ENCODE data around the gene NOP9.

DNA sequence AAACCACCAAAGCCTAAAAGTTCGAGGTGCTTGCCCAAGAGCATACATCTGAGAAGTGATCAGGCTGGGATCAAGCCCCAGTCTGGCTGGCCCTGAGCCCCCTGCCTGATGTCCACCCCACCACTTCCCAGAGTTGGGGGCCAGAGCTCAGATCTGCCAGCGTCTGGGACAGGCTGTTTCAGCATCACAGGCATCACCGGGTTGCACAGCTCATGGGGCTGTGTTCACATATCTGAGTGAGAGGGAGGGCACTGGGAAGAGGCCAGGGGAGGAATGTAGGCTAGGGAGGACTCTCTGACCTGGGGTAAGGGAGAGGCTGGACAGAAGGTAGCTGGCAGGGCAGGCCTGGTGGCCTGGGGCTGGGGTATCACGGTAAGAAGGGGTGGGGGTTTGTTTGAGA is 42.7 kb upstream of the NOP9 start:
- TF ChIP-seq, protein P1, sequence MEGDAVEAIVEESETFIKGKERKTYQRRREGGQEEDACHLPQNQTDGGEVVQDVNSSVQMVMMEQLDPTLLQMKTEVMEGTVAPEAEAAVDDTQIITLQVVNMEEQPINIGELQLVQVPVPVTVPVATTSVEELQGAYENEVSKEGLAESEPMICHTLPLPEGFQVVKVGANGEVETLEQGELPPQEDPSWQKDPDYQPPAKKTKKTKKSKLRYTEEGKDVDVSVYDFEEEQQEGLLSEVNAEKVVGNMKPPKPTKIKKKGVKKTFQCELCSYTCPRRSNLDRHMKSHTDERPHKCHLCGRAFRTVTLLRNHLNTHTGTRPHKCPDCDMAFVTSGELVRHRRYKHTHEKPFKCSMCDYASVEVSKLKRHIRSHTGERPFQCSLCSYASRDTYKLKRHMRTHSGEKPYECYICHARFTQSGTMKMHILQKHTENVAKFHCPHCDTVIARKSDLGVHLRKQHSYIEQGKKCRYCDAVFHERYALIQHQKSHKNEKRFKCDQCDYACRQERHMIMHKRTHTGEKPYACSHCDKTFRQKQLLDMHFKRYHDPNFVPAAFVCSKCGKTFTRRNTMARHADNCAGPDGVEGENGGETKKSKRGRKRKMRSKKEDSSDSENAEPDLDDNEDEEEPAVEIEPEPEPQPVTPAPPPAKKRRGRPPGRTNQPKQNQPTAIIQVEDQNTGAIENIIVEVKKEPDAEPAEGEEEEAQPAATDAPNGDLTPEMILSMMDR (conservative IDR thresholded peaks at IDR 0.05; ENCODE audit: low read depth, low read length): no peak
- no peak for TF ChIP-seq EZH2 (IDR thresholded peaks at IDR 0.05; ENCODE audit: borderline replicate concordance, low read depth, low read length, poor library complexity, severe bottlenecking)
